ENCODE results near the gene SPPL3.

DNA sequence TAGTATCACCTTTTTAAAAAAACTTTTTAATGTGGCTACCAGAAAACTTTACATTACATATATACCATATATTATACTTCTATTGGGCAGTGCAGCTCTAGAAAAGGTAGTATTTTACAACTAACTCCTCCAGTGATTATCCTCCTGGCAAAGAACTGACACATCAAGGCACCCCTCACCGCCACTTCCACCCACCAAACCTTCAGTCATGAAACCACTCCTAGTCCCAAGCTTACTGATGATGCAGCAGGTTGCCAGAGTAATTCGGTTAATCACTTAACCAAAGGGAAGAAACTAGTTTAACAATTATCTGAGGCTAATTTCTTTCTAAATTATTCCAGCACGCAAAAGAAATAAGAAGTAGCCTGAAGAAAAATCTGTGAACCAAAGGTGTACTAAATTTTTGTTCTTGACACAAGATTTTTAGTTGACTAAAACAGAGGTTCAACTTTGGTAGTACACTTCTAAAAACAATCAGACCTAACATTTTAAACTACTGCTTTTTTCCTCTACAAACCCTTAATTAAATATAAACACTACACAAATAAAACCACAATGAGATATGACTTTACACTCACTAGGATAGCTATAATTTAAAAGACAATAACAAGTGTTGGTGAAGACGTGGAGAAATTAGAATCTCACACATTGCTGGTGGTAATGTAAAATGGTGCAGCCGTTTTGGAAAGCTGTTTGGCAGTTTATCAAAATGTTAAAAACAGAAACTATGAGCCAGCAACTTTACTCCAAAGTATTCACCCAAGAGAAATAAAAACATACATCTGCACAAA is 16.7 kb downstream of the SPPL3 start:
- TF ChIP-seq, protein P1, sequence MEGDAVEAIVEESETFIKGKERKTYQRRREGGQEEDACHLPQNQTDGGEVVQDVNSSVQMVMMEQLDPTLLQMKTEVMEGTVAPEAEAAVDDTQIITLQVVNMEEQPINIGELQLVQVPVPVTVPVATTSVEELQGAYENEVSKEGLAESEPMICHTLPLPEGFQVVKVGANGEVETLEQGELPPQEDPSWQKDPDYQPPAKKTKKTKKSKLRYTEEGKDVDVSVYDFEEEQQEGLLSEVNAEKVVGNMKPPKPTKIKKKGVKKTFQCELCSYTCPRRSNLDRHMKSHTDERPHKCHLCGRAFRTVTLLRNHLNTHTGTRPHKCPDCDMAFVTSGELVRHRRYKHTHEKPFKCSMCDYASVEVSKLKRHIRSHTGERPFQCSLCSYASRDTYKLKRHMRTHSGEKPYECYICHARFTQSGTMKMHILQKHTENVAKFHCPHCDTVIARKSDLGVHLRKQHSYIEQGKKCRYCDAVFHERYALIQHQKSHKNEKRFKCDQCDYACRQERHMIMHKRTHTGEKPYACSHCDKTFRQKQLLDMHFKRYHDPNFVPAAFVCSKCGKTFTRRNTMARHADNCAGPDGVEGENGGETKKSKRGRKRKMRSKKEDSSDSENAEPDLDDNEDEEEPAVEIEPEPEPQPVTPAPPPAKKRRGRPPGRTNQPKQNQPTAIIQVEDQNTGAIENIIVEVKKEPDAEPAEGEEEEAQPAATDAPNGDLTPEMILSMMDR (IDR thresholded peaks at IDR 0.05) = no peak
- TF ChIP-seq SIN3A (IDR thresholded peaks at IDR 0.05; ENCODE audit: borderline replicate concordance, insufficient read depth, low read depth, low read length) (no peak), TCF7L2 (IDR thresholded peaks at IDR 0.05; ENCODE audit: low read depth, low read length) (no peak)
- TF ChIP-seq, protein P2, sequence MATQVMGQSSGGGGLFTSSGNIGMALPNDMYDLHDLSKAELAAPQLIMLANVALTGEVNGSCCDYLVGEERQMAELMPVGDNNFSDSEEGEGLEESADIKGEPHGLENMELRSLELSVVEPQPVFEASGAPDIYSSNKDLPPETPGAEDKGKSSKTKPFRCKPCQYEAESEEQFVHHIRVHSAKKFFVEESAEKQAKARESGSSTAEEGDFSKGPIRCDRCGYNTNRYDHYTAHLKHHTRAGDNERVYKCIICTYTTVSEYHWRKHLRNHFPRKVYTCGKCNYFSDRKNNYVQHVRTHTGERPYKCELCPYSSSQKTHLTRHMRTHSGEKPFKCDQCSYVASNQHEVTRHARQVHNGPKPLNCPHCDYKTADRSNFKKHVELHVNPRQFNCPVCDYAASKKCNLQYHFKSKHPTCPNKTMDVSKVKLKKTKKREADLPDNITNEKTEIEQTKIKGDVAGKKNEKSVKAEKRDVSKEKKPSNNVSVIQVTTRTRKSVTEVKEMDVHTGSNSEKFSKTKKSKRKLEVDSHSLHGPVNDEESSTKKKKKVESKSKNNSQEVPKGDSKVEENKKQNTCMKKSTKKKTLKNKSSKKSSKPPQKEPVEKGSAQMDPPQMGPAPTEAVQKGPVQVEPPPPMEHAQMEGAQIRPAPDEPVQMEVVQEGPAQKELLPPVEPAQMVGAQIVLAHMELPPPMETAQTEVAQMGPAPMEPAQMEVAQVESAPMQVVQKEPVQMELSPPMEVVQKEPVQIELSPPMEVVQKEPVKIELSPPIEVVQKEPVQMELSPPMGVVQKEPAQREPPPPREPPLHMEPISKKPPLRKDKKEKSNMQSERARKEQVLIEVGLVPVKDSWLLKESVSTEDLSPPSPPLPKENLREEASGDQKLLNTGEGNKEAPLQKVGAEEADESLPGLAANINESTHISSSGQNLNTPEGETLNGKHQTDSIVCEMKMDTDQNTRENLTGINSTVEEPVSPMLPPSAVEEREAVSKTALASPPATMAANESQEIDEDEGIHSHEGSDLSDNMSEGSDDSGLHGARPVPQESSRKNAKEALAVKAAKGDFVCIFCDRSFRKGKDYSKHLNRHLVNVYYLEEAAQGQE (IDR thresholded peaks at IDR 0.05; ENCODE audit: insufficient read depth in 1 of 2, low read depth in 2 of 2, low read length in 1 of 2) = no peak
